ENCODE measurements around the gene DHRS1. TPM values are rescaled to one million over a fixed set of nuclear protein-coding genes. Genes with fewer than 3 reads are reported as not detected.

The DHRS1 gene
- total and polyA plus RNA-seq, 8 donors: 24.9 to 55.5 (median 42.6) TPM

GRCh38 chr14:24317141-24317928, 17.8 kb upstream of the DHRS1 start:
- ATAC-seq (no peak), DNase-seq (no peak)
- no peaks in the 10 kb centered on the region for H3K9me3 ChIP-seq
- TF ChIP-seq, protein P1, sequence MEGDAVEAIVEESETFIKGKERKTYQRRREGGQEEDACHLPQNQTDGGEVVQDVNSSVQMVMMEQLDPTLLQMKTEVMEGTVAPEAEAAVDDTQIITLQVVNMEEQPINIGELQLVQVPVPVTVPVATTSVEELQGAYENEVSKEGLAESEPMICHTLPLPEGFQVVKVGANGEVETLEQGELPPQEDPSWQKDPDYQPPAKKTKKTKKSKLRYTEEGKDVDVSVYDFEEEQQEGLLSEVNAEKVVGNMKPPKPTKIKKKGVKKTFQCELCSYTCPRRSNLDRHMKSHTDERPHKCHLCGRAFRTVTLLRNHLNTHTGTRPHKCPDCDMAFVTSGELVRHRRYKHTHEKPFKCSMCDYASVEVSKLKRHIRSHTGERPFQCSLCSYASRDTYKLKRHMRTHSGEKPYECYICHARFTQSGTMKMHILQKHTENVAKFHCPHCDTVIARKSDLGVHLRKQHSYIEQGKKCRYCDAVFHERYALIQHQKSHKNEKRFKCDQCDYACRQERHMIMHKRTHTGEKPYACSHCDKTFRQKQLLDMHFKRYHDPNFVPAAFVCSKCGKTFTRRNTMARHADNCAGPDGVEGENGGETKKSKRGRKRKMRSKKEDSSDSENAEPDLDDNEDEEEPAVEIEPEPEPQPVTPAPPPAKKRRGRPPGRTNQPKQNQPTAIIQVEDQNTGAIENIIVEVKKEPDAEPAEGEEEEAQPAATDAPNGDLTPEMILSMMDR (IDR thresholded peaks at IDR 0.05): no peak
- peak overlapping the region in 1 of 2 donors; percentile 95 for H3K27ac ChIP-seq
- intact Hi-C loops (cut with DNase I): no loop called here
- H3K4me1 ChIP-seq: peaks cover 19 to 70% of the 10 kb centered on the region in 2 donors
- H3K27me3 ChIP-seq: peaks cover 0 to 37% of the 10 kb centered on the region in 2 donors
- no peak overlapping the region for H3K4me3 ChIP-seq
- H3K36me3 ChIP-seq: peaks cover 0 to 42% of the 10 kb centered on the region in 2 donors

GRCh38 chr14:24316597-24316950, 17.0 kb upstream of the DHRS1 start:
- peak overlapping the region in 1 of 2 donors; percentile 95 for H3K27ac ChIP-seq
- H3K4me1 ChIP-seq: peaks cover 24 to 78% of the 10 kb centered on the region in 2 donors
- no peak overlapping the region for H3K4me3 ChIP-seq
- intact Hi-C loops (cut with DNase I): no loop called here
- TF ChIP-seq, protein P1 (IDR thresholded peaks at IDR 0.05): no peak
- H3K9me3 ChIP-seq: no peaks in the 10 kb centered on the region
- peak in 2 of 4 donors; percentile 30 to 71 for DNase-seq
- ATAC-seq: no peak
- H3K27me3 ChIP-seq: peaks cover 0 to 37% of the 10 kb centered on the region in 2 donors
- peaks cover 0 to 37% of the 10 kb centered on the region in 2 donors for H3K36me3 ChIP-seq

DNA sequence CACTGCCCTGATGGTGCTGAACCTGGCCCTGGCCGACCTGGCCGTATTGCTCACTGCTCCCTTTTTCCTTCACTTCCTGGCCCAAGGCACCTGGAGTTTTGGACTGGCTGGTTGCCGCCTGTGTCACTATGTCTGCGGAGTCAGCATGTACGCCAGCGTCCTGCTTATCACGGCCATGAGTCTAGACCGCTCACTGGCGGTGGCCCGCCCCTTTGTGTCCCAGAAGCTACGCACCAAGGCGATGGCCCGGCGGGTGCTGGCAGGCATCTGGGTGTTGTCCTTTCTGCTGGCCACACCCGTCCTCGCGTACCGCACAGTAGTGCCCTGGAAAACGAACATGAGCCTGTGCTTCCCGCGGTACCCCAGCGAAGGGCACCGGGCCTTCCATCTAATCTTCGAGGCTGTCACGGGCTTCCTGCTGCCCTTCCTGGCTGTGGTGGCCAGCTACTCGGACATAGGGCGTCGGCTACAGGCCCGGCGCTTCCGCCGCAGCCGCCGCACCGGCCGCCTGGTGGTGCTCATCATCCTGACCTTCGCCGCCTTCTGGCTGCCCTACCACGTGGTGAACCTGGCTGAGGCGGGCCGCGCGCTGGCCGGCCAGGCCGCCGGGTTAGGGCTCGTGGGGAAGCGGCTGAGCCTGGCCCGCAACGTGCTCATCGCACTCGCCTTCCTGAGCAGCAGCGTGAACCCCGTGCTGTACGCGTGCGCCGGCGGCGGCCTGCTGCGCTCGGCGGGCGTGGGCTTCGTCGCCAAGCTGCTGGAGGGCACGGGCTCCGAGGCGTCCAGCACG, 16.4 kb upstream of the DHRS1 start:
- intact Hi-C loops (cut with DNase I): no loop called here
- H3K4me1 ChIP-seq: peaks cover 24 to 84% of the 10 kb centered on the region in 2 donors
- H3K27me3 ChIP-seq: peaks cover 0 to 37% of the 10 kb centered on the region in 2 donors
- peak overlapping the region; percentile 51 to 95 for H3K27ac ChIP-seq
- no peaks in the 10 kb centered on the region for H3K9me3 ChIP-seq
- TF ChIP-seq, protein P1 (IDR thresholded peaks at IDR 0.05): peak; percentile 18 to 33
- H3K36me3 ChIP-seq: peaks cover 0 to 35% of the 10 kb centered on the region in 2 donors
- H3K4me3 ChIP-seq: peak overlapping the region in 1 of 2 donors; percentile 32
- peak in 2 of 4 donors; percentile 48 to 80 for DNase-seq
- ATAC-seq: peak; percentile 30

DNA sequence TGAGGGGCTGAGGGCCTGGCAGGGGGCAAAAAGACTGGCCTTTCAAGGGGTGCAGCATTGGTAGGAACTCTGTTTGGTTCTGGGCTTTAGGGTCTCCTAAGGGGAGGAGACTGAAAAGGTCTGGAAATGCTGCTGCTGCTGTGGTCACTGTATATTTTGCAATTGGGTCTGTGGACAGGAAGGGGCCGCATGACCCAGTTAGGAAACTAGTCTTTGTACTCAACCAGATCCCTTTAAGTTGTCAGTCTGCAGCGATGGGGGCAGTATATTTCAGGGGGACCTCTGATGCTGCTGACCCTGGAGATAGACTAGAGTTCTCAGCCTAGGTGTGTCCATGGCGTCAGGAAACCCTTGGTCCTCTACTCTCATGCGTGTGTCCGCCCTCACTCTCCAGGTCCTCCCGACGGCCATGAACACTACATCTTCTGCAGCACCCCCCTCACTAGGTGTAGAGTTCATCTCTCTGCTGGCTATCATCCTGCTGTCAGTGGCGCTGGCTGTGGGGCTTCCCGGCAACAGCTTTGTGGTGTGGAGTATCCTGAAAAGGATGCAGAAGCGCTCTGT, 15.7 kb upstream of the DHRS1 start:
- Histone ChIP-seq H3K4me1 (peaks cover 28 to 90% of the 10 kb centered on the region in 2 donors), H3K27ac (peak overlapping the region; percentile 51 to 95)

More for the DNA sequence above, 15.7 kb upstream of the DHRS1 start:
- Histone ChIP-seq H3K9me3 (no peaks in the 10 kb centered on the region), H3K27me3 (peaks cover 0 to 37% of the 10 kb centered on the region in 2 donors), H3K4me3 (peak overlapping the region in 1 of 2 donors; percentile 32), H3K36me3 (peaks cover 0 to 30% of the 10 kb centered on the region in 2 donors)
- intact Hi-C loops (cut with DNase I): no loop called here
- DNase-seq (no peak), ATAC-seq (no peak)
- TF ChIP-seq, protein P1 (IDR thresholded peaks at IDR 0.05): no peak

Measured in left lung (tissue), 10 donors.